Uterus (tissue), 2 donors: ENCODE measurements around the gene TM2D3.

Experiments used
- POLR2A ChIP-seq, 2 donors: fragments of 450-650 bp; IDR thresholded peaks; one replicate each; pipeline ENCODE4 v1.6.1; 2016; ENCODE audit warnings: antibody characterized with exemption in 2 of 2, mild to moderate bottlenecking in 1 of 2, moderate library complexity in 1 of 2
- TF ChIP-seq, protein P1 (sequence below), 4 experiments: fragments of 200-600 bp in 2 of 4; fragments of 450-650 bp in 2 of 4; sonication (generic) in 2 of 4; IDR thresholded peaks; one replicate each; pipeline ENCODE4 v1.5.1; 2016 to 2019; ENCODE audit warnings: antibody characterized with exemption in 4 of 4, mild to moderate bottlenecking in 2 of 4, moderate library complexity in 1 of 4

DNA sequence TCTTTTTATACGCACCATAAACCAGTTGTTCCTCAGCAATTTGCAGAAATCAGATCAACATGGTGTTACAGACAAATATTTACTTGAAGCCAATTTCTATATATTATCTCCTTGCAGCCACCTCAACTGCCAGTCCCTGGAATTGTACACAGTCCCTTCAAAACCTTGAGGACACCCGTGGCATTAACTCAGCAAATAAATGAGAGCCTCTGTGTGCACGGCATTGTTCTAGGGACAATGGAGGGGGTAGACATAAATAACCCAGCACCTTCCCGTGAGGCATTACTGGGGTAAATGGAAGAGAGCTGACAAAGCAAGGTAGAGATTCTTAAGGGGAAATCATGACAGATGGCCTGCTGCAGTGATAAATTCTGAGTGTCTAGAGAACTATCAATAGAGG is 12.5 kb downstream of the TM2D3 start:
- TF ChIP-seq, protein P1, sequence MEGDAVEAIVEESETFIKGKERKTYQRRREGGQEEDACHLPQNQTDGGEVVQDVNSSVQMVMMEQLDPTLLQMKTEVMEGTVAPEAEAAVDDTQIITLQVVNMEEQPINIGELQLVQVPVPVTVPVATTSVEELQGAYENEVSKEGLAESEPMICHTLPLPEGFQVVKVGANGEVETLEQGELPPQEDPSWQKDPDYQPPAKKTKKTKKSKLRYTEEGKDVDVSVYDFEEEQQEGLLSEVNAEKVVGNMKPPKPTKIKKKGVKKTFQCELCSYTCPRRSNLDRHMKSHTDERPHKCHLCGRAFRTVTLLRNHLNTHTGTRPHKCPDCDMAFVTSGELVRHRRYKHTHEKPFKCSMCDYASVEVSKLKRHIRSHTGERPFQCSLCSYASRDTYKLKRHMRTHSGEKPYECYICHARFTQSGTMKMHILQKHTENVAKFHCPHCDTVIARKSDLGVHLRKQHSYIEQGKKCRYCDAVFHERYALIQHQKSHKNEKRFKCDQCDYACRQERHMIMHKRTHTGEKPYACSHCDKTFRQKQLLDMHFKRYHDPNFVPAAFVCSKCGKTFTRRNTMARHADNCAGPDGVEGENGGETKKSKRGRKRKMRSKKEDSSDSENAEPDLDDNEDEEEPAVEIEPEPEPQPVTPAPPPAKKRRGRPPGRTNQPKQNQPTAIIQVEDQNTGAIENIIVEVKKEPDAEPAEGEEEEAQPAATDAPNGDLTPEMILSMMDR (IDR thresholded peaks at IDR 0.05) = no peak
- no peak for TF ChIP-seq POLR2A (IDR thresholded peaks at IDR 0.05)
